Stimulated activated CD8-positive, alpha-beta memory T cell treated with anti-CD3 and anti-CD28 coated beads, Interleukin-4, amount 100 ng/mL, for 4 hours (primary cell): ENCODE measurements around the gene MYO15A.

Experiments used
- DNase-seq, 2 donors: peaks; one replicate each; pipeline ENCODE4 v3.0.0-alpha.2; 2020; ENCODE audit warnings: low read depth in 2 of 2, low spot score in 1 of 2

MYO15A gene

DNA sequence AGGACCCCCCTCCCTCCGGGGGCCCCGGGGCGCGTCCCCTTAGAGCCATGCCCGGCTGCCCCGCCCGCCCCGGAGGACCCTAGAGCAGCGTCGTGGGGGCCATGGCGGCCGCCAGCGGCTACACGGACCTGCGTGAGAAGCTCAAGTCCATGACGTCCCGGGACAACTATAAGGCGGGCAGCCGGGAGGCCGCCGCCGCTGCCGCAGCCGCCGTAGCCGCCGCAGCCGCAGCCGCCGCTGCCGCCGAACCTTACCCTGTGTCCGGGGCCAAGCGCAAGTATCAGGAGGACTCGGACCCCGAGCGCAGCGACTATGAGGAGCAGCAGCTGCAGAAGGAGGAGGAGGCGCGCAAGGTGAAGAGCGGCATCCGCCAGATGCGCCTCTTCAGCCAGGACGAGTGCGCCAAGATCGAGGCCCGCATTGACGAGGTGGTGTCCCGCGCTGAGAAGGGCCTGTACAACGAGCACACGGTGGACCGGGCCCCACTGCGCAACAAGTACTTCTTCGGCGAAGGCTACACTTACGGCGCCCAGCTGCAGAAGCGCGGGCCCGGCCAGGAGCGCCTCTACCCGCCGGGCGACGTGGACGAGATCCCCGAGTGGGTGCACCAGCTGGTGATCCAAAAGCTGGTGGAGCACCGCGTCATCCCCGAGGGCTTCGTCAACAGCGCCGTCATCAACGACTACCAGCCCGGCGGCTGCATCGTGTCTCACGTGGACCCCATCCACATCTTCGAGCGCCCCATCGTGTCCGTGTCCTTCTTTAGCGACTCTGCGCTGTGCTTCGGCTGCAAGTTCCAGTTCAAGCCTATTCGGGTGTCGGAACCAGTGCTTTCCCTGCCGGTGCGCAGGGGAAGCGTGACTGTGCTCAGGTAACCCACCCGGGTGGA, 75.8 kb downstream of the MYO15A start:
- peak; percentile 31 to 57 for DNase-seq

DNA sequence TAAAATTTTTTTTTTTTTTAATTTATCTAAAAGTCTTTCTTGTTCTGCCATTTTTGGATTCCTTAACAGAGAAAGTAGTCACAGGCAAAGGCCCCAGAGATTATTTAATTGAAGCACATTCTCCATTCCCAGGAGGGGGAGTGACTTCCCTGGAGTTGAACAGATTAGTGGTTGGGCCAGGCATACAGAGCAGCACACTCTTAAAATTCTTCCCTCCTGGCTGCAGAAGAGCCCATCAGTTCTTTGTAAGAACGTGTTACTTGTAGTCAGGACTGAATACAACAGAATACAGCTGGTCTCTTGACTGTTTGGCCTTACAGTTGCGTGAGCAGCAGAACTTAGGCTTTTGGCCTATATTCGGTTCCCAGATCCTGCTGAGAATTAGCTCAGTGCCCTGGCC, 76.8 kb downstream of the MYO15A start:
- no peak for DNase-seq

DNA sequence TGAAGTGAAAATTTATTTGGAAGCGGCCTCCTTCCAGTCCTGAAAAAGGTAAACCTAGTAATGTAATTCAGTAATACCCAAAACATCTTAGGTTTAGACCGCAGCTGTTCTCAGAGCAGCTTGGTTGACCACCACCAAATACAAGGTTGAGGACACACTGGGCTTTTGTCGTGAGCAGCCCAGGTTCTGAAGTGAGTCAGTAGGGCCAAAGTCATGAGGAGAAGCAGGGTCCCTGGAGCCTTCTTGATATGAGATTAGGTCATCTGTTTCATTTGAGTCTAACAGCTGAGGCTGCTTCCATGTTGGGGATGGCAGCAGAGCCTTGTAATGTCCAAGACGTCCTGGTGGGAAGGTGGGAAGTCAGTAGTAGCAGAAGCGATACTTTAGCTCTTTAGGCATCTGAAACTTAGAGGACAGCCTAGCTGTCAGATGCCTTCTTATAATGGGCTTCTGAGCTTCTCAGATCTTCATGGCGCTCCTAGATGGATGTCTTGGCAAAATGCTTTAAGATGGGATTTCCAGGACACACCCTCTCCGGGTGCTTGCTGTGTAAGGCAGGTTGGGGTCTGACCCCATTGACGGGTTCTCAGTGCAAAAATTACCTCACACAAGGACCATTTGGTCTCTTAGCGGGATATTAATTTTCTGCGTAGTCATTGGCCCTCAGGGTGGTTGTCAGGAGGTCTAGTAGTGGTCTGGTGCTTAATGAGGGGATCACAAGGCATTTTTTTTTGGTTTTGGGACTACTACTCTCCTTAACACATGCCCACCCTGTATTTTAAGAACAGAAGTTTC, 77.5 kb downstream of the MYO15A start:
- DNase-seq = no peak

DNA sequence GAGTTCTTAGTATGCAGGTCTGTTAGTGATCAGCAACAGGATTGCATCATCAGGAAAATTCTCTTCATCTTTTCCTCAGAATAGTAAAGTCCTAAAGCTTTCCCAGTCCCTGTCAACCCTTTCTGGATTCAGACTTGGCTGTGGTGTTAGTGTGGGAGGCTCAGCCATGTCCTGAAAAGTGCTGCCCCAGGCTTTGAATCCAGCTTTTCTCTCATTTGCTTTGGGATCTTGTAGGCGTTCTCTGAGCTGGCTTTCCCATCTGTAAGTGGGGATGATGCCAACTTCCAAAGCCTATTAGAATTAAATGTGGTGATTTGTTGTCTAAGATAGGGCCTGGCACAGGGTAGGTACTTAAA, 78.0 kb downstream of the MYO15A start:
- no peak for DNase-seq

DNA sequence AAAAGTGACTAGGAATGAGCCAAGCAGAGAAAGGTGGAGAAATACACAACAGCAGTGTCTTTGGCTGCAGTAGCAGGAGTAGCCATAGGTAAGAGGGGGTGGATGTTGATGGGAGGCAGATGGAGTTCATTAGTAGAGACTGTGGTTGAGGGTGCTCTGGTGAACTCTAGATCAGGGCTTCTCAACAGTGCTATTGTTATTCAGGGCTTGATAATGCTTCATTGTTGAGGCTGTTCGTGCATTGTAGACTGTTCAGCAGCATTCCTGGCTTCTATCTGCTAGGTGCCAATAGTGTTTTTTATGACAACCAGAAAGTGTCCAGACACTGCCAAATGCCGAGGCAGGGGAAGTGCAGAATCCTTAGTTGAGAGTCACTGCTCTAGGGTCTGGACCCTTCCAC, 78.7 kb downstream of the MYO15A start:
- no peak for DNase-seq

DNA sequence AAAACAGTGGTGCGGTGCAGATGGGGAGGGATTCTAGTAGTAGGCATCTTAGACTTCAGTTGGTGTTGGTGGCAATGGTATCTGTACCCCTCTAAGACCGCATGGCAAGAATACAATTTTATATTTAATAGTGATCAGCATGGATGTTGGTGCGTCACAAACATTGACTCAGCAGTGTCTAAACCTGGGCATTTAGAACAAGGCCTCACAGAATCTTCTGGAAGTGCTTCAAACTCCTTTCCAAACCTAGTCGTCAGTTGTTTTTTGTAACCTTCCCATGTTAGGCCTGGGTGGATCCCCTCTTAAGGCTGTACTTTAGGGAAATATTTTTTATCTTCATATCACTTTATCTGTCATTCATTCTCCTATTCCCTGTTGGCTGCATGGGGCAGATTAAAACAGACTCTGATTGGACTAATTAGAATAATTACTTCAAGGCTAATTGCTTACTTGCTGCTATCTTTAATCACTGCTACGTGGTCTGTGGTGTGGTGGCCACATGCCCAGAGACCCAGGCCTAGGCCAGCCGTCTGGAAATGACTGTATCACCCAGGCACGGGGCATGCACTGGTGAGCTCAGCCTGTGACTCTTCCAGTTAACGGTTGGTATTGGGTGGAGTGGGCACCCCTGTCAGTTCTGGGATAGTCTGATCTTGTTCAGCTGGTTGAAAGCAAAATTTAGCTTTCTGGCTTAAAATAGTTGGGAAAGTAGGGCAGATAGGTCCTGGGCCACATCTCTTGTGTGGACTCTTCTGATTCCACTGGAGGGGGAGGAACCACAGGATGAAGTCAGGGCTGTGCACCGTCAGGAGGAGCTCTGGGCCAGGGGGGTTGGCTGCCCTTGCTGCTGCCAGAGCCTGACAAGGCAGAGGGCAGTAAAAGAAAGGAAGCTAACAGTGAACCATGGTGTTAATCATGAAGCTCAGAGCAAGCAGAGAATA, 79.5 kb downstream of the MYO15A start:
- no peak for DNase-seq

DNA sequence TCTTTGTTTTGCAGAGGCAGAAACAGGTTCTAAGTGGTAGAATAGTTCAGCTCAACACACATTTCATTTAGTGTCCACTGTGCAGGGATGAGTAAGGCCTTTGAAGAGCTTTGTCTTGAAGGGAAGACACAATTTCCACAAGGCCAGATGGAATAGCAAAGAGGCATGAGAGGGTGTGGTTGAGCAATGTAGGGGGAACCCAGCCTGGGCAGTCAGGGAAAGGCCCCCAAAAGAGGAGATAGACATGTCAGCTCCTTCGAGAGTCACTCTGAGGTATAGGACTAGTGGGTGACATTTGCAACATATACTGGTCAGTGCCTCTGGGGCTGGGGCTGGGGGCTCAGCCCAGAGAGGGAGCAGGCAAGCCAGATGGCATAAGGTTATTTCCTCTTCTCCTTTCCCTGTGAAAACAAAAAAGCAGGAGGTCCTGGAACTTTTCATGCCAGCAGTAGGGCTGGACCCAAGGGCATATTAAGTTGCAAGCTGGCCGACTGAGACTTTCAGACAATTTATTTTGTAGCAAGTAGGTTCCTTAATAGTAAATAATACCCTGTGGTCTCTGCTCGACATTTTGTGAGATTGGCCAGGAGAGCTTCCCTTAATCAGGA, 82.2 kb downstream of the MYO15A start:
- DNase-seq = no peak

DNA sequence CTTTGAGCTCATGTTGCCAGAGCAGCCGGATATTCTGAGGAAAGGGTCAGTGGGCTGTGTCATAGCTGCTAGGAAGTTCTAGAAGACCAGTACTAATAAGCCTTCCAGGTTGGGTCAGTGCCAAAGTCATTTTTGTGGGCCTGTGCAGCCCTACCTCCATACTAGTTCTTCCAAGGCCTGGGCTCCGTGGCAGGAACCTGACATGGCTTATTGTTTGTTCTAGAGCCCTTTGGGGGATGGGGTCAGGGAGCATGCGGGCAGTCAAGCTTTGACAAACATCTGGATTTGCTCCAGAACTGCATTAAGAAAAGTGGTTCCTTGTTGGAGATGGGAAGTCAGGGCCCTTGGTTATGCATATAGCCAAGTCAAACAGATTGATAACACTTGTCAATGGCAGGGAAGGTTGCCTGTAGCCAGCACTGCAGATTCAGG, 82.7 kb downstream of the MYO15A start:
- DNase-seq = no peak

DNA sequence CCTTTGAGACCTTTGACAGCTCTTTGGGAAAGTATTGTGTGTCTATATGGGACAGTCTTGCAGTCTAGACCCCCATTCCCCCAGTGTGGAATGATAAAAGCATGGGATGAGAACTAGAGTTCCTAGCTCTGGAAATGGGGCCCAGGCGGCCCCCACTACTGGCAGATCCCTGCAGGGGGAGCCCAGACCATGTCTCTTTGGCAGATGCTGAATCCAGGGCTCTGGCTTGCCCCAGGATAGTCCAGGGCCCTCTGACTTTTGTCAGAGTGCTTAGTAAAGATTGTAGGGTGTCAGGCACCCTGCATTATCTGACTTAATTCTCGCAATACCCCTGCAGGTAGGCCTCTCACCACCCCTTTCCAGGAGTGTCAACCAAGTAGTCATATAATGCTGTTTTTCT, 83.4 kb downstream of the MYO15A start:
- no peak for DNase-seq

DNA sequence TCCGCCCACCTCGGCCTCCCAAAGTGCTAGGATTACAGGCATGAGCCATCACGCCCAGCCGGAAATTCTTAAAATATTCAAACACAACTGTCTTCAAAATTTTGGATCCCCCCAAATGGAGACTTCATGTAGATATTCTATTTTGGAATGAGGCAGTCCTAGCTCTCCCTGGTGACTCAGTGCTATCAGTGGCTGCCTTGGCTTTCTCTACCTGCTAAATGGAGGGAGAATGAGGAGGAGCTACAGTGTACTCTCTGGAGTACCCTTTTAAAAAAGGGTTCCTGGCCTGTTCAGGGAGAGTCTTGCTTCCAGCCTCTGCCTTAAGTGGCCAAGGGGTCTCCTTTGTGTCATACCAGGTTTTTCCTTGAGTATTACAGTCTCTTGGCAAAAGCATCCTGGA, 85.8 kb downstream of the MYO15A start:
- no peak for DNase-seq

DNA sequence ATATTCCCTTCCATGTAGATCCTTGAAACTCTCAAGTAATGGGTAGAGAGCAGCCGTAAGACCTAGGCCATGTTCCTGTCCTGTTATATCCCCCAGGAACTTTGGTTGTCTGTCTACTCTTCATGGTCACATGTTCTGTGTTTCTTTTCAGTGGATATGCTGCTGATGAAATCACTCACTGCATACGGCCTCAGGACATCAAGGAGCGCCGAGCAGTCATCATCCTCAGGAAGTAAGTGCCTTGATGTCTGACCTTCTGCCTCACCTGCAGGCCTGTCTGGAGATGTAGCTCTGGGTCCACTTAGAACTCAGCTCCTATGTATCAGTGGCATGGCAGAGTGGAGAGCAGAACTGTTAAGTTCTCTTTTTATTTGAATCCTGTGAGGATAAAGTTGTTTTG, 86.2 kb downstream of the MYO15A start:
- DNase-seq = no peak

DNA sequence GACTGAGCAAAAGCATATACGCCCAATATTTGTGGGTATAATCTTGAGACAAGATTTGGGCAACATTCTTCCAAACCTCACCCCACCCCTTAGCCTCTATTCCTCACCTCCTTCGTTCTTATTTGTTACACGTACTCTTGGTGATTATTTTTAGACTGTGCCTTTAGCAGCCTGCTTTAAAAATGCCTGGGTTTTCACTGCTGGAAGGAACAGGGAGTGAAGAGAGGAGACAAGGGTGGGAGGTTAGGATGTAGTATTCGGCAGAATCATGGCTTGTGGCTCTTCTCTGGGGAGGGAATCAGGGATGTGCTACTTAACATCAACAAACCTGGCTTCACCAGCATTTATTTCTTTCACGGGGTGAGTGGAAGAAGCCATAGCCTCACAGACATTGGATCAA, 86.7 kb downstream of the MYO15A start:
- no peak for DNase-seq

DNA sequence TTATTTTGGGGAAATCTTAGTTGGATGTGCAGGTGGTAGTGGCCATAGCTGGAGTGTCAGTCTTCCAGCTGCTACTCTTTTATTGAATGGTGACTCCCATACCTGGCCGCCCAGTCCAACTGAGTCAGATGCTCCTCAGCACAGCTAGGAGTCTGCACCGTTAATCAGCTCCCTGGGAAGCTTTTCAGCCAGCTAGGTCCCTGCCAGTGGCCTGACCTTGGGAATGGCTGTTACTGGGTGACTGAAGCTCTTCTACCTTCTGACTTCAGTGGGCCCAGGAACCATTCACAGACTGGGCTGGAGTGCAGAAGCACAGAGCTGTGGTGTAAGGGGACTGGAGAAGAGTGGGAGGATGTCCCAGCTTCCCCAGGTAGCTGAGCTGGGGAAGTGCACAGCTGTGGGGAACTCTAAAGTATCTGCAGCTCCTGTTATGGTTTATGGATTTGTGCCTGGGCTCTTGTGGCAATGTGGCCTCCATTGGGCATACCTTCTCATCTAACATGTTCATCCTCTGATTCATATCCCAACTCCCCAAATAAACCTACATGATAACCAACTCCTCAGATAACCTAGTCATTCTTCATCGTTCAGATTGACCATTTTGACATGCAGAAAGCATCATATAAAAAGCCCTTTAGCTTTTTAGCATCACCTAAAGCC, 89.1 kb downstream of the MYO15A start:
- no peak for DNase-seq

DNA sequence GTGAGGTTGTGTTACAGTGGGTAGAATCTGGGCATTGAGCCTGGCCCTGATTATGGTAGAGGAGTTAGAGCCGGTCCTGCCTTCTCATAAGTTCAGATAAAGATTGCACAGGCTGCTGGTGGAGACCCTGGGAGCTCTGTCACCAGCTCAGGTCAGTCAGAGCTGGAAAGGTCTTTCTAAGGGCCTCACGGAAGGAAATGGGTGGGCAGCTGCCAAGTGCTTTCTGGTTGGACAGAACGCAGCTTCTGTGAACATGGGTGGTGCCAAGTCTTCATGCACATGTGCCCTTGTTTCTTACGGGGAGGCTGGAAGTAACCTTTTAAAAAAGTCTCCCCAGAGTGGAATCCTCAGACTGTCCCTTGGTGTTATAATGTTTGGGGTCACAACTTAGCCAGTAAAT, 90.0 kb downstream of the MYO15A start:
- no peak for DNase-seq

DNA sequence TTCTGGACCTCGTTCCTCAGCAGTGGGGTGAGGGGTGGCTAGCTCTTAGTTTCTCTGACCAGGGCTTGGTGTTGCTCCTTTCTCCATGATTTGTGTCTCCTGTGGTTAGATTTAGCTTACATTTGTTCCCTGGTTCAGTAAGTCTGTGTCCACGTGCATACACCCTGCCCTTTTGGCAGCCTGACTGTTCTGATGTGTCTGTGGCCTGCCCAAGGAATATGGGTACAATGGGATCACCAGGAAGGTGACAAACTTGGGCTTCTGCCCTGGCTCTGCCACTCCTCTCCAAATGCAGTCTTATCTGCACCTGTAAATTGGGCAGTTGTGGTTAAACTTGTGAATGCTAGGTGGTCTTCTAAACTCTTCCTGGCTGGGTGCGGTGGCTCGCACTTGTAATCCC, 92.6 kb downstream of the MYO15A start:
- no peak for DNase-seq

DNA sequence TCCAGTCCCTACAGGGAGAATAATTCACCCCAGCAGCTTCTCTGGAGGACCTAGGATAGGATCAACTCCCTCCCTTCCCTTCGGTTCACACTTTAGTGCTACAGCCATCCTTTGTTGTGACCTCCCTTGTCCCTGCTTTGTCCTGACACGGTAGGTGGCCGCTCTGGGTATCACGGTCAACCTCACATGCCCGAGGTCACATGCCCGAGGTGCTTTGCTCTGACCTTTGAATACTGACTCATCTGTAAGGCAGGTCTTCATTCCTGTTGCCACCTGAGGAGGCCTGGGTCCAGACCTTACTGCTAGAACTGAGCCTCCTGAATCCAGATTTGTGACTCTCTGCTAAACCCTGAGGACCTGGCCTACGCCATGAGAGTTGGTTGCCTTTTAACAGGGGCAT, 94.8 kb downstream of the MYO15A start:
- DNase-seq = no peak

DNA sequence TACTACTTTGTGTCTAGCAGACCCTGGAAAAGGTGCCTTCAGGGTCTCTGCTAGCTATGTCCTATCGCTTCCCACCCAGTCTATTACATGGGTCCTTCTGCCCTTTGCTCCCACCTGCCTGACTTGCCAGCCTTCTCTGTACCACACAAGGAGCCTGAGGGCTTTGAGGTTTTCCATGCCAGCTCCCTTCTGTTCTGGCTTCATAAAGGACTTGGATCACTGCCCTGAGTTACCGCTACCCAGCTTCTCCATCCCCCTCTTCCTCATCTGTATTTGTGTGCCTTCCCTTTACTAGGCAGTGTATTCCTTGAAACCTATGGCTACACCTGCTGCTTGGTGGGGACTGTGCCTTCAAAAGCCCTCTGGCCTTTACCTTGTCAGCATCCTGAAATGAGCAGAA, 97.3 kb downstream of the MYO15A start:
- no peak for DNase-seq

DNA sequence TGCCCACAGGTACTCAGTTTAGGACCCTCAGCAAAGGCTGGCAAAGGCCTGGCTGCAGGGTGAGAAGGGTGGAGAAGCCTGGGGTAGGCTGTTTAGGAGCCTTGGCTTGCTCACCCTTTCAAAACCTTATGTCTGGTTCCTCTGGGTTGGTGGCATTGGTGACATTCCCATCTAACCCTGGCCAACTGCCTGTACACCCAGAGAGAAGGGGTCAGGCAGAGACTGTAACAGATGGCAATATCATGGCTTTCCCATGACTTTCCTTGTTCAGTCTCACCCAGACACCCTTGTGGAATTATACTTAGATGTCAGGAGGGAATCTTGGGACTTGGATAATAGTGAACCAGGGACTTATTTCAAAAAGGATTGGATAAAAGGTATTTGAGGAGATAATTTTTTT, 98.4 kb downstream of the MYO15A start:
- DNase-seq = no peak

DNA sequence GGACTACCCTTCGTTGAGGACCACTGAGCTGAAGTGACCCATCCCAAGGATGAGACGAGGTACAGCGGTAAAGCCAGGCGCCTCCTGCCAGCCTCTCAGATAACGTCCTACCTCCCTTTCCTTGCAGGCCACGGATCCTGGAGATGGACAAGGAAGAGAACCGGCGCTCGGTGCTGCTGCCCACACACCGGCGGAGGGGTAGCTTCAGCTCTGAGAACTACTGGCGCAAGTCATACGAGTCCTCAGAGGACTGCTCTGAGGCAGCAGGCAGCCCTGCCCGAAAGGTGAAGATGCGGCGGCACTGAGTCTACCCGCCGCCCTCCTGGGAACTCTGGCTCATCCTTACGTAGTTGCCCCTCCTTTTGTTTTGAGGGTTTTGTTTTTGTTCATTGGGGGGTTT, 99.5 kb downstream of the MYO15A start:
- DNase-seq = no peak

DNA sequence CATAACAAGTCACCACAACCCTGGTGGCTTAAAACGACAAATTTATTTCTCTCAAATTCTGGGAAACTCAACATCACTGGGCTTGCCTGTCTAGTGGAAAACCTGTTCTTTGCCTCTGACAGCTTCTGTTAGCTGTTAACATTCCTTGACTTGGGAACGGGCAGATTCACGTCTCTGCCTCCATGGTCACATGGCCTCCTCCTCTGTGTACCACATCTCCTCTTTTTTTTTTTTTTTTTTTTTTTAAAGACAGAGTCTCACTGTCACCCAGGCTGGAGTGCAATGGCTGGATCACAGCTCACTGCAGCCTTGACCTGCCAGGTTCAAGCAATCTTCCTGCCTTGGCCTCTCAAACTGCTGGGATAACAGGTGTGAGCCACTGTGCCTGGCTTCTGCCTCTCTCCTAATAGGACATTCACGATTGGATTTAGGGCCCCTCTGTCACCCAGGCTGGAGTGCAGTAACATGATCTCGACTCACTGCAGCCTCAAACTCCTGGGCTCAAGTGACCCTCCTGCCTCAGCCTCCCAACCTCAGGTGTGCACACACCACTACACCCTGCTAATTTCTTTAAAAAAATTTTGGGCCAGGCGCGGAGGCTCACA, 105.2 kb downstream of the MYO15A start:
- no peak for DNase-seq
